GM23338 (cell line): ENCODE results near the gene IFI27. TPM values are rescaled to one million over a fixed set of nuclear protein-coding genes. Genes with fewer than 3 reads are reported as not detected.

Experiments used
- ATAC-seq: fragments of 200-7000 bp; cut with Tn5 transposase; 3 replicates; pipeline ENCODE4 v1.9.1; 2020
- DNase-seq: peaks from one replicate; pipeline ENCODE4 v3.0.0-alpha.2; 2015; ENCODE audit warnings: low spot score
- H2AFZ ChIP-seq: fragments of 200-600 bp; sonication (generic); 2 replicates; pipeline ENCODE4 v1.8.0; 2016; ENCODE audit warnings: antibody characterized with exemption, mild to moderate bottlenecking, moderate library complexity
- H3F3A ChIP-seq: fragments of 200-600 bp; sonication (generic); replicated peaks from 2 replicates; pipeline ENCODE4 v1.8.0; 2017; ENCODE audit warnings: antibody characterized with exemption, mixed run types, low read depth
- H3K27ac ChIP-seq: fragments of 200-600 bp; sonication (generic); 2 replicates; pipeline ENCODE4 v1.6.1; 2016; ENCODE audit warnings: low read depth
- H3K27me3 ChIP-seq: fragments of 200-600 bp; sonication (generic); 2 replicates; pipeline ENCODE4 v1.8.0; 2016; ENCODE audit warnings: mild to moderate bottlenecking, mixed run types, moderate library complexity; ENCODE audit not compliant: insufficient read depth
- H3K36me3 ChIP-seq: fragments of 200-600 bp; sonication (generic); 2 replicates; pipeline ENCODE4 v1.8.0; 2016; ENCODE audit warnings: mild to moderate bottlenecking; ENCODE audit not compliant: insufficient read depth
- H3K4me1 ChIP-seq: fragments of 200-600 bp; sonication (generic); 2 replicates; pipeline ENCODE4 v1.8.0; 2016; ENCODE audit warnings: mild to moderate bottlenecking, moderate library complexity; ENCODE audit not compliant: insufficient read depth
- H3K4me2 ChIP-seq: fragments of 200-600 bp; sonication (generic); 2 replicates; pipeline ENCODE4 v1.7.1; 2017; ENCODE audit warnings: mixed run types
- H3K4me3 ChIP-seq: fragments of 200-600 bp; sonication (generic); 2 replicates; pipeline ENCODE4 v1.6.1; 2016; ENCODE audit warnings: mixed run types
- H3K79me2 ChIP-seq: fragments of 200-600 bp; sonication (generic); replicated peaks from 2 replicates; pipeline ENCODE4 v1.8.0; 2017; ENCODE audit warnings: mild to moderate bottlenecking; ENCODE audit not compliant: insufficient read depth
- H3K9me2 ChIP-seq: fragments of 200-600 bp; sonication (generic); 2 replicates; pipeline ENCODE4 v1.8.0; 2017; ENCODE audit not compliant: insufficient read depth
- H4K20me1 ChIP-seq: fragments of 200-600 bp; sonication (generic); replicated peaks from 2 replicates; pipeline ENCODE4 v1.8.0; 2017; ENCODE audit warnings: mild to moderate bottlenecking; ENCODE audit not compliant: insufficient read depth
- H3K27ac Mint-ChIP-seq: 2 replicates; pipeline ENCODE4 v1.8.0; 2020; ENCODE audit warnings: inconsistent platforms, mild to moderate bottlenecking, moderate library complexity, mixed read lengths
- H3K27me3 Mint-ChIP-seq: 3 replicates; pipeline ENCODE4 v1.8.0; 2022; ENCODE audit warnings: low read depth, mild to moderate bottlenecking, moderate library complexity, mixed read lengths, inconsistent platforms; ENCODE audit not compliant: insufficient read depth, poor library complexity
- H3K36me3 Mint-ChIP-seq: 3 replicates; pipeline ENCODE4 v1.8.0; 2021; ENCODE audit warnings: low read depth, mild to moderate bottlenecking, inconsistent platforms, moderate library complexity, mixed read lengths
- H3K4me1 Mint-ChIP-seq: 3 replicates; pipeline ENCODE4 v1.8.0; 2020; ENCODE audit warnings: mild to moderate bottlenecking, inconsistent platforms, mixed read lengths
- H3K4me3 Mint-ChIP-seq: 3 replicates; pipeline ENCODE4 v1.8.0; 2021; ENCODE audit warnings: moderate library complexity, mild to moderate bottlenecking, inconsistent platforms, mixed read lengths
- H3K9me3 Mint-ChIP-seq: 3 replicates; pipeline ENCODE4 v1.8.0; 2020; ENCODE audit warnings: moderate library complexity, mild to moderate bottlenecking, inconsistent platforms, mixed read lengths
- CREB1 ChIP-seq: fragments of 250-450 bp; sonication (Bioruptor Pico); IDR thresholded peaks from 2 replicates; pipeline ENCODE4 v1.5.0; 2020; ENCODE audit warnings: low read depth, mild to moderate bottlenecking, moderate library complexity
- CTCF ChIP-seq, 2 experiments: fragments of 200-600 bp in 1 of 2; sonication (generic) in 1 of 2; conservative IDR thresholded peaks; 2 replicates each; pipeline versions ENCODE4 v1.5.1 to v1.6.1; 2016 to 2017; ENCODE audit warnings: antibody characterized with exemption in 2 of 2, low read depth in 2 of 2, mild to moderate bottlenecking in 2 of 2, moderate library complexity in 1 of 2
- ETS1 ChIP-seq: IDR thresholded peaks from 2 replicates; pipeline ENCODE4 v1.6.1; 2016; ENCODE audit warnings: antibody characterized with exemption
- EZH2phosphoT487 ChIP-seq: fragments of 200-600 bp; sonication (generic); IDR thresholded peaks from one replicate; pipeline ENCODE4 v1.8.1; 2018; ENCODE audit warnings: antibody characterized with exemption; ENCODE audit not compliant: unreplicated experiment
- JUNB ChIP-seq: IDR thresholded peaks from one replicate; pipeline ENCODE4 v1.6.1; 2016; ENCODE audit warnings: antibody characterized with exemption; ENCODE audit not compliant: unreplicated experiment
- NANOG ChIP-seq: IDR thresholded peaks from 2 replicates; pipeline ENCODE4 v1.6.1; 2016; ENCODE audit warnings: antibody characterized with exemption, borderline replicate concordance
- REST ChIP-seq: IDR thresholded peaks from one replicate; pipeline ENCODE4 v1.6.1; 2018; ENCODE audit warnings: antibody characterized with exemption; ENCODE audit not compliant: unreplicated experiment
- STAT1 ChIP-seq: IDR thresholded peaks from one replicate; pipeline ENCODE4 v1.6.1; 2016; ENCODE audit warnings: antibody characterized with exemption; ENCODE audit not compliant: unreplicated experiment
- ZNF331 ChIP-seq: fragments of 250-450 bp; sonication (Bioruptor Pico); IDR thresholded peaks from 2 replicates; pipeline ENCODE4 v1.5.0; 2020; ENCODE audit warnings: low read depth, mild to moderate bottlenecking, moderate library complexity
- polyA plus RNA-seq: library from polyadenylated mRNA; unstranded; fragments of >200 nt; fragmentation: Nextera tagmentation; extraction: Ambion mirVana; gene quantifications from 2 replicates; pipeline ENCODE4 v1.2.1, GENCODE V29; 2016
- total RNA-seq: library from RNA; depleted of rRNA; stranded (reverse); fragments of >200 nt; shearing (Covaris generic); gene quantifications from 2 replicates; pipeline ENCODE4 v1.2.3, GENCODE V29; 2014

The IFI27 gene
- total and polyA plus RNA-seq, 2 experiments from 2014 or later, result 0.49 to 1.2 TPM

GRCh38 chr14:94139006-94139405, 28.5 kb downstream of the IFI27 start (continued):
- no peak for TF ChIP-seq REST
- TF ChIP-seq STAT1, result no peak
- no peak for TF ChIP-seq EZH2phosphoT487
- no peak for TF ChIP-seq ETS1

- peaks cover 21% of the 10 kb centered on the region for H3K9me3 Mint-ChIP-seq
- no peak overlapping the region for H3K27ac ChIP-seq
- H3K27me3 Mint-ChIP-seq, result peaks cover 10% of the 10 kb centered on the region
- no peaks in the 10 kb centered on the region for H3K27me3 ChIP-seq
- H3K36me3 ChIP-seq, result no peaks in the 10 kb centered on the region
- peaks cover 8% of the 10 kb centered on the region for H3K4me1 ChIP-seq
- H3K79me2 ChIP-seq, result no peaks in the 10 kb centered on the region
- no peak overlapping the region; the same call in 1 of the 2 replicates for H2AFZ ChIP-seq
- no peak overlapping the region for H3K4me3 Mint-ChIP-seq
- TF ChIP-seq ETS1, result no peak
- no peaks in the 10 kb centered on the region for H3K9me2 ChIP-seq
- ATAC-seq (no peak), DNase-seq (no peak)
- peaks cover 16% of the 10 kb centered on the region for H3K4me1 Mint-ChIP-seq
- H3K36me3 Mint-ChIP-seq, result peaks cover 10% of the 10 kb centered on the region; the same call in 2 of the 3 replicates
- H3K4me3 ChIP-seq, result no peak overlapping the region
- no peak overlapping the region for H3K27ac Mint-ChIP-seq
- H3F3A ChIP-seq, result no peaks in the 10 kb centered on the region
- H3K4me2 ChIP-seq, result peak overlapping the region; percentile 36; the same call in 1 of the 2 replicates
- no peaks in the 10 kb centered on the region for H4K20me1 ChIP-seq
Measured at GRCh38 chr14:94139421-94139820, 28.9 kb downstream of the IFI27 start.

GRCh38 chr14:94142247-94142646, 31.7 kb downstream of the IFI27 start:
- H3F3A ChIP-seq, result no peaks in the 10 kb centered on the region
- Mint-ChIP-seq H3K4me1 (peaks cover 25% of the 10 kb centered on the region), H3K27me3 (peaks cover 9% of the 10 kb centered on the region), H3K27ac (no peak overlapping the region), H3K36me3 (no peaks in the 10 kb centered on the region), H3K4me3 (no peak overlapping the region), H3K9me3 (no peaks in the 10 kb centered on the region)
- H3K79me2 ChIP-seq, result no peaks in the 10 kb centered on the region
- H3K4me3 ChIP-seq, result no peak overlapping the region
- no peaks in the 10 kb centered on the region for H3K27me3 ChIP-seq
- no peak overlapping the region for H2AFZ ChIP-seq
- DNase-seq (no peak), ATAC-seq (no peak)
- H3K27ac ChIP-seq, result no peak overlapping the region
- no peak overlapping the region for H3K4me2 ChIP-seq
- H3K9me2 ChIP-seq, result peaks cover 5% of the 10 kb centered on the region; the same call in 1 of the 2 replicates
- H3K4me1 ChIP-seq, result peaks cover 15% of the 10 kb centered on the region
- no peaks in the 10 kb centered on the region for H3K36me3 ChIP-seq
- no peaks in the 10 kb centered on the region for H4K20me1 ChIP-seq
- no peak for TF ChIP-seq ZNF331 (CRISPR knock-in tag)
- no peak for TF ChIP-seq EZH2phosphoT487
- TF ChIP-seq REST, result no peak
- no peak for TF ChIP-seq NANOG
- no peak for TF ChIP-seq CTCF (conservative IDR thresholded peaks at IDR 0.05; ENCODE audit: low read depth in 2 of 2)
- TF ChIP-seq JUNB, result no peak
- no peak for TF ChIP-seq ETS1
- no peak for TF ChIP-seq CREB1
